NCI-H510A treated with DMSO at 0.1 percent for 48 hours (cell line): ENCODE data around the gene EMC1.
"Not testable (repeated sequence)": the region's sequence is repeated elsewhere in the genome, so short reads cannot be mapped to it uniquely, and the experiment has no call there.

Source experiments
- DNase-seq: peaks from one replicate; lab custom pipeline; 2025; lab: John Stamatoyannopoulos, UW

EMC1 gene

DNA sequence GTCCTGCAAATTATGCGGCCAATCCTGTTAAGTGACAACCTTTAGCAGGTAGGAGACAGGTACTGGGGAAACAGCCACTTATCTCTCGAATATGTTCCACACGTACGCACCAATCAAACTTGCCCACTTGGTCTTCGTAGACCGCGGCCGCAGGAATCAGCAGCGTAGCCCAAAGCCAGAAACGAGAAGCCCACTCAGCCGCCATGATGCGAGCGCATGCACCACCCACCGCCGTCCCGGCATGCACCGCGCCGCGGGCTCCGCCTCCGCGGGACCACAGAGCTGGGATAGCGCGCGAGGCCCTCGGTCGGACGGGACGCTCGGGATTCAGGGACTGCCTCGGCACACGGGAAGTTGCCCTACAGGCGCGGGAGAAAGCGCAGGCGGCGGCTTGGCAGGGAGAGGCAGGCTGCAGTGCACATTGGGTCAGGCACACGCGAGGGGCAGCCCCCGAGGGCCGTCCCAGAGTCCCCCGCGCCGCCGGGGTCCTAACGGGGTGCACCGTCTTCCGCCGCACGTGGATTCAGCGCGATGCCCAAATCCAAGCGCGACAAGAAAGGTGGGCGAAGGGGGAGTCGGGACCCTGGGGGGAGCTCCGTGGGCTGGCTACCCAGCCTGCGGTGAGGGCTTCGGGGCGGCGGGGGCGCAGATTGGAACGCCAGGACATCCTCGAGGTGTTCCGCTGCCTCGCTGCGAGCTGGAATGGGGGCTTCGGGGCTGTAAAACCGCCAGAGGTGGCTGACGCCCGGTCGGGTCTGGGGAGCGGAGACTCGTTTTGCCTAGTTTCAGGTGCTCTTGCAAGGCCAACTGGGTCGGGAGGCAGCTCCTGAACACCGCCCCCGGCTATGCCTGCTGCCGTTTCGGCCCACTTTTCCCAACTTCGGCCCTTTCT lies at the start of gene EMC1, which contains the start of gene MRTO4:
Gene EMC1 (minus strand): TSS at position 220 of the 892 bp plus-strand sequence. CDS start 15 bp downstream, at position 205.
Gene MRTO4 (plus strand): TSS at position 501 of the 892 bp plus-strand sequence. CDS start 31 bp downstream, at position 532.
- peak; percentile 77 for DNase-seq

- no peak for DNase-seq
These were observed 48.9 kb upstream of the EMC1 start for GRCh38 chr1:19300211-19300610.

GRCh38 chr1:19294638-19295037 lies 43.3 kb upstream of the EMC1 start:
- no peak for DNase-seq

- no peak for DNase-seq
These were observed 37.9 kb upstream of the EMC1 start for GRCh38 chr1:19289244-19289643.

DNA sequence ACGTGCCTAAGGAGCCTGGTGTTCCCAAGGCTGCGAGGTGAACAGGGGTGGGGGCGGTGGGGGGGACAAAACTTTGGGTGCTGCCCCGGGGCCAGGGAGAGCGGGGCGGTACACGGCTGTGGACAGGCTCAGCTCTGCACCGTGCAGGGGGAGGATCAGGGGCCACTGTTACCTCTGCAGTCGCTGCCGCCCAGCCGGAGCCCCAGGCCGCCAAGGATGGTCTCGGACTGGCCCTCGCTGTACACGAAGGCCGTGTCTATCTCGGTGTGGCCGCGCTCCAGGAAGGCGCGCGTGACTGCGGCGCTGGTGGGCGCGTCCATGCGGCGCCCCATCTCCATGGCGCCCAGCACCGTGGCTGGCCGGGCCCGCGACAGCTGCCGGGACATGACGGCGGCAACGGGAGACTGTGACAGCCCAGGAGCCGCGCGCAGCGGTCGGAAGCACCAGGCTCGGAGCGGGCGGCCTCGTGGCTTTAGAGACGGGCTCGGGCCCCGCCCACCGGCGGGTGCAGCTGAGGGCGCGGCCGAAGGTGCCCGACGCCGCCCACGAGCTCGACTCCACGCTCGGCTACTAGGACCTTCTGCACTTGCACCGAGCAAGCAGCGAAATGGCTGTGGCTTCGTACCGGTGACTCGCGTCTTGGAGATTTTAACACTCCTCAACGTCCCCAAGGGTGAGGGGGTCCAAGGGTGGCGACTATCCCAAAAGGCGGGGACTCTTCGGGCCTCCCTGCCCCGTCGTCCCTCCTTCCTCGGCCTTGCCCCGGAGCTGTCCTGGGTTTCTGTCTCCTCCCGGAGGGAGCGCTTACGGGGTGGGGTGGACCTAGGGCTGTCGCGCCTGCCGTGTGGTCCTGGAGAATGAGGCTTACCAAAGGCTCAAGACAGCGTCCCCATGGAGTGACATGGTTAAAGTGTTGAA lies 37.3 kb upstream of the EMC1 start, which contains the start of gene AKR7A3:
Gene AKR7A3 (minus strand): TSS at position 447 of the 918 bp plus-strand sequence. CDS start 61 bp downstream, at position 386.
- DNase-seq = not testable (repeated sequence)

DNA sequence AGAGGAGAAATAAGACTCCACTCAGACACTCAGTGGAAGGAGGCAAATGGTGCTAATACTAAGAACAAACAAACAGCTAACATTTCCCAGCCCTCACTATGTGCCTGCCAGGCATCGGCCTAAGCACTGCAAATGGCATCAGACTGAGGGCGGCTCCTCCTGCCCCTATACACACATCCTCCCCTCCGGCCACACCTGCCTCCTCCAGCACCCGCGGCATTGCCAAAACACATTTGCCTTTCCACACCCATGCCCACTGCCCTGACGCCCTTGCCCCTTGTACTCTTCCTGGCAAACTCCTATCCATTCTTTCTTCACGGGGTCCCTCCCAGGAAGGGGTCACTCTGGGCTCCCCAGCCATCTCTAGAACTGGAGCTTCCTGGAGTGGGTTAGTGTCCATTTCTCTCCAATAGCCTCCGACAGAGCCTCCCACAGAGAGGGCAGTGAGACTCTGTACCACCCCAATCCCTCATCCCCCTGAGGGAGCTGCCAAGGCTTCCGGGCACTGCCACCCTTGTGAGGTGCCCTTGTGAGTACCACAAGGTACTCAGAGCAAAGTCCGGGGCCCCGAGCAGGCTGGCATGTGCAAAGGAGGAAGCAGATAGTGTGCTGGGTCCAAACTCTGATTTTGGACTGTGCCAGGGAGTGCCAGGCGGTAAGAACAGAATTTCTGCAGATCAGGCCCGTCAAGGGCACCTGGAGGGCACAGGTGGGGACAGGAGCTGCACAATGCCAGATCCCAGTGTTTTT lies 36.3 kb upstream of the EMC1 start:
- no peak for DNase-seq

DNA sequence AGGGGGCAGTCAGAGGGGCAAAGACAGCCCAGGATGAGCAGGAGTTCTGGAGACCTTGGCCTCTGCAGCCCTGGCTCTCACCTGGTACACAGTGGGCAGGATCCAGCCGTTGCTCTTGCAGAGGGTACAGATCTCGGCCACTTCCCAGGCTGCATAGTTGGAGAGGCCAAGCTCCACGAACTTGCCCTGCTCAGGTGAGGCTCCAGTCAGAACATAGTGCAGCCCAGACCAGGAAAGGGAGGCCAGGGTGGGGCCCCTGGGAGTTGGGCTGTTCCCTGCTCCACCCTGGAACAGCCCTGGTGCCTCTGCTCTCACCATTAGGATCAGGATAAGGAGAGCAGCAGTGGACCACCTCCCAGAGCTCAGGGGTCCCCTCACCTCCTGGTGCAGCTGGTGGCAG lies 34.5 kb upstream of the EMC1 start:
- DNase-seq = not testable (repeated sequence)

GRCh38 chr1:19285366-19285765 lies 34.0 kb upstream of the EMC1 start:
- not testable (repeated sequence) for DNase-seq

DNA sequence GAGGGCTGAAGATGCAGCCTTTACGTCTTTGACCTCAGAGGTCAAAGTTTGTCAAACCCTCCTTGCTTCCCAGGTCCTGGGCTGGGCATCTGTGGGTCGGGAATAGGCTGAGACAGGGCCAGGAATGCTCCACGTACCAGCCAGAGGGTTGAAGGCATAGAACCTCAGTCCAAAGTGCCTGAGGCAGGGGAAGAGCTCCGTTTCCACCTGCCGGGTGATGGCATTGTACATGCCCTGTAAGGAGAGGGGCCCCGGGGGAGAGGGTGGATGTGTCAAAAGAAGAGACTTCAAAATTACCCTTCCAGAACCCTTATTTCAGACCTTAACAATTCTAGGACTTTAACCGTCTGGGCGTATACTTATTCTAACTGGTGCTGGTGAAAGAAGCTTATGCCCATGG lies 33.6 kb upstream of the EMC1 start:
- no peak for DNase-seq

- DNase-seq = no peak
These were observed 32.6 kb upstream of the EMC1 start for GRCh38 chr1:19283891-19284290.

GRCh38 chr1:19274636-19275035 lies 23.3 kb upstream of the EMC1 start:
- DNase-seq = no peak

DNA sequence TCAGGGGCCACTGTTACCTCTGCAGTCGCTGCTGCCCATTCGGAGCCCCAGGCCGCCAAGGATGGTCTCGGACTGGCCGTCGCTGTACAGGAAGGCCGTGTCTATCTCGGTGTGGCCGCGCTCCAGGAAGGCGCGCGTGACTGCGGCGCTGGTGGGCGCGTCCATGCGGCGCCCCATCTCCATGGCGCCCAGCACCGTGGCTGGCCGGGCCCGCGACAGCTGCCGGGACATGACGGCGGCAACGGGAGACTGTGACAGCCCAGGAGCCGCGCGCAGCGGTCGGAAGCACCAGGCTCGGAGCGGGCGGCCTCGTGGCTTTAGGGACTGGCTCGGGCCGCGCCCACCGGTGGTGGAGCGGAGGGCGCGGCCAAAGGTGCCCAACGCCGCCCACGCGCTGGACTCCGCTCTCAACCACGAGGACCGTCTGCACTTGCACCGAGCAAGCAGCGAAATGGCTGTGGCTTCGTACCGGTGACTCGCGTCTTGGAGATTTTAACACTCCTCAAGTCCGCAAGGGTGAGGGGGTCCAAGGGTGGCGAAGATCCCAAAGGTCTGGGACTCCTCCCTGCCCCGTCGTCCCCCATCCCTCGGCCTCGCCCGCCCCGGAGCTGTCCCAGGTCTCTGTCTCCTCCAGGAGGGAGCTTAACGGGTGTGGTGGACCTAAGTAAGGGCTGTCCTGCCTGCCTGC lies 22.7 kb upstream of the EMC1 start:
- not testable (repeated sequence) for DNase-seq

- DNase-seq = no peak
These were observed 22.0 kb upstream of the EMC1 start for GRCh38 chr1:19273106-19273843.

DNA sequence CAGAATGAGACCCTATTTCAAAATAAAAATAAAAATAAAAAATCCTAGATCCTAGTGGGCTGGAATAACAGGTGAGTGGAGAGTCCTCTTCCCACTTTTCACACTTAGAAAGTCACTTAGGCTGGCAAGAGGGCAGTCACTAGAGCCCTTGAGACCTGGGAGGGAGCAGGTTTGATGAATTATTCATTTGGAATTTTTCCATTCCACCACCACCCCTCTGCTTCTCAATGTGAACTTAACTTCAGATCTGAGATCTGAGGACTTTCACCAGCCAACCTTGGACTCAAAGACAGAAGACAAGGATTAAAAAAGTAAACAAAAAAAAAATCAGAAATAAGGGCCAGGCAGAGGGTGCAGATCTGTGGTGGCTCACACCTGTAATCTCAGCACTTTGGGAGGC lies 20.7 kb upstream of the EMC1 start:
- DNase-seq = no peak

DNA sequence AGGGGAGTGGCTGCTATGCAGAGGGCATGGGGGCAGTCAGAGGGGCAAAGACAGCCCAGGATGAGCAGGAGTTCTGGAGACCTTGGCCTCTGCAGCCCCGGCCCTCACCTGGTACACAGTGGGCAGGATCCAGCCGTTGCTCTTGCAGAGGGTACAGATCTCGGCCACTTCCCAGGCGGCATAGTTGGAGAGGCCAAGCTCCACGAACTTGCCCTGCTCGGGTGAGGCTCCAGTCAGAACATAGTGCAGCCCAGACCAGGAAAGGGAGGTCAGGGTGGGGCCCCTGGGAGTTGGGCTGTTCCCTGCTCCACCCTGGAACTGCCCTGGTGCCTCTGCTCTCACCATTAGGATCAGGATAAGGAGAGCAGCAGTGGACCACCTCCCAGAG lies 19.0 kb upstream of the EMC1 start:
- DNase-seq = not testable (repeated sequence)

DNA sequence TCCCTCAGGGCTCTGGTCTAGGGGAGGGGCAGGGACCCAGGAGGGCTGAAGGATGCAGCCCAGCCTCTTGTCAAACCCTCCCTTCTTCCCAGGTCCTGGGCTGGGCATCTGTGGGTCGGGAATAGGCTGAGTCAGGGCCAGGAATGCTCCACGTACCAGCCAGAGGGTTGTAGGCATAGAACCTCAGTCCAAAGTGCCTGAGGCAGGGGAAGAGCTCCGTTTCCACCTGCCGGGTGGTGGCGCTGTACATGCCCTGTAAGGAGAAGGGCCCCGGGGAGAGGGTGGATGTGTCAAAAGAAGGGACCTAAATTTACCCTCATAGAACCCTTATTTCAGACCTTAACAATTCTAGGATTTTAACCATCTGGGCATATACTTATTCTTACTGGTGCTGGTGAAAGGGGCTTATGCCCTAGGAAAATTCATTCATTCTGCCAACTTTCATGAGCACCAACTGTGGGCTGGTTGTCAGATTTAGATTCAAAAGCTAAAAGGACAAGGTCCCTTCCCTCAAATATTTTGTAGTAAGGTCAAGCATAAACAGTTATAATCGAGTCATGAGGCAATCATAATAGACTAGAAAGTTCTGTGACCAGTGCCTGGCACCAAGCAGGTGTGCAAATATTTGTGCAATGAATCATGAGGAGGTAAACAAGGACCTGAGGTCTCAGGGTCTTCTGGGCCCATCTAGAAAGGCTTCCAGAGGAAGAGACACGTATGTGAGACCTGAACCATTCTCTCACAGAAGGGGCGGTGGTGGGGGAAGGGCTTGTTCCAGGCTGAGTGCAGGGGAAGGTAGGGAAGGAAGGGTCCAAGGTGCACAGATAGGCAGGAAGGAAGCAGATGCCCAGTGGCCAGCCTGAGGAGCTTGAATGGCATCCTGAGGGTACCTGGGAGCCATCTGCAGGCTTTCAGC lies 18.4 kb upstream of the EMC1 start:
- not testable (repeated sequence) for DNase-seq

DNA sequence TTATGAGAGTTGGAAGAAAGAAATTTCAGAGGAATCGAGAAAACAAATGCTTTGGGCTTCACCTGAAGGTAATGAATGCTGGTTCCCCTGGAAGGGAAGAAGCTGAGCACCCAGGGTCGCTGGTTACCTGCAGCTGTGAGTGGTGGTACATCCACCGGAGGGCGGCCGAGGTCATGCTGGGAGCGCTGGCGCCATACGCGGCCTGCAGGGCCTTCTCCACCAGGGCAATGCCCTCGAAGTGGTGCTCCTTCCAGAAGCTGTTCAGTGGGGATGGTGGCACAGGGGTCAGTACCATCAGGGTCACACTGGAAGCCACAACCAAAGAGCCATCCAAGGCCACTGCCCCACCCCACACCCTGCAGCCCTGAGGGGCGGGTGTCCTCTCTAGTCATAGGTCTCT lies 17.1 kb upstream of the EMC1 start:
- no peak for DNase-seq

- DNase-seq = no peak
These were observed 11.4 kb upstream of the EMC1 start for GRCh38 chr1:19262744-19263143.

GRCh38 chr1:19262047-19262446 lies 10.7 kb upstream of the EMC1 start:
- no peak for DNase-seq
